ENCODE results near the gene BBS9.

The BBS9 gene

DNA sequence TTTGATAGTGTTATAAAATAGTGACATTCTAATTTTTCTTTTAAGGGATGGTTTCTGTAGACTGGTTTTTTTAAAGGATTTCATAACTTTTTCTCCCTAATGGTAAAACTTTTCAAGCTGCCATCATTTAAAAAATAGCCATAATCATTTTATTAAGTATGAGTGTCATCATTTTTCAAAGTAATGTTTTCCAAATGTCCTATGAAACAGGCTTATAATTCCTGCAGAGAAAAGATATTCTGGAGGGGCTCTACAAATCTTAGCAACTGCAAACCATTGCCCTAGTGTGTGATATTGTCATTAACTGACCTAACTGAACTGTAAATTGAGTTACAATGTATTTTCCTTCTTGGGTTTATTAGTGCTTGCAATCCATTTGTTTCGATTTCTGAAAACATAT, 226.0 kb downstream of the BBS9 start:
- H3K9ac ChIP-seq (ENCODE audit: insufficient read length) = no peak overlapping the region
- H3K27ac ChIP-seq = peak overlapping the region; percentile 58; the same call in 1 of the 2 replicates
- DNase-seq (ENCODE audit: low read depth, low spot score) = no peak
- no peak overlapping the region for H3K4me3 ChIP-seq
- H3K36me3 ChIP-seq (ENCODE audit: insufficient read depth, low read length) = no peaks in the 10 kb centered on the region
- no peaks in the 10 kb centered on the region for H3K9me3 ChIP-seq (ENCODE audit: low read depth, low read length)
- TF ChIP-seq FOXP2 (optimal IDR thresholded peaks at IDR 0.05; ENCODE audit: control extremely low read depth, extremely low read length, insufficient read depth) (no peak), POLR2AphosphoS5 (IDR thresholded peaks at IDR 0.05; ENCODE audit: borderline replicate concordance, low read depth, low read length) (no peak), EZH2 (IDR thresholded peaks at IDR 0.05) (no peak)

GRCh38 chr7:33356336-33356735, 227.0 kb downstream of the BBS9 start:
- Histone ChIP-seq H3K9me3 (ENCODE audit: low read depth, low read length) (no peaks in the 10 kb centered on the region), H3K4me3 (no peak overlapping the region), H3K36me3 (ENCODE audit: insufficient read depth, low read length) (no peaks in the 10 kb centered on the region), H3K9ac (ENCODE audit: insufficient read length) (no peak overlapping the region), H3K27ac (no peak overlapping the region)
- TF ChIP-seq EZH2 (IDR thresholded peaks at IDR 0.05) (no peak), POLR2AphosphoS5 (IDR thresholded peaks at IDR 0.05; ENCODE audit: borderline replicate concordance, low read depth, low read length) (no peak), FOXP2 (optimal IDR thresholded peaks at IDR 0.05; ENCODE audit: control extremely low read depth, extremely low read length, insufficient read depth) (no peak)
- no peak for DNase-seq (ENCODE audit: low read depth, low spot score)

DNA sequence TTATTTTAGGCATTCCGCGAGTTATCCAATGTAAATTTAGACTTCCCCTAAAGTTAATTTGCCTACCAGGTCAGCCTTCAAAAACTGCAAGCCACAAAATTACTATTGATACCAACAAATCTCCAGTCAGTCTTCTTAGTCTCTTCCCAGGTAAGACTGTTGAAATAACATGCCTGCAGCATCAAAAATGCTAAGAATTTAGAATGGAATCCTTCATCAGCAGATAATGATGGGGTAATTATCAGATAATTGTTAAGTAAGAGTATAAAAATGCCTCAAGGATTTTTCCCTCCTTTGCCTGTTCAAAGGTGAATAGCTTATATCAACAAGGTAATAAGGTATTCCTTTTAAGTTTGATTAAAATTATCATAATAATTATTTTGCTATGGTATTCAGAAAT, 228.5 kb downstream of the BBS9 start:
- H3K9me3 ChIP-seq (ENCODE audit: low read depth, low read length) = no peaks in the 10 kb centered on the region
- H3K4me3 ChIP-seq = no peak overlapping the region

DNA sequence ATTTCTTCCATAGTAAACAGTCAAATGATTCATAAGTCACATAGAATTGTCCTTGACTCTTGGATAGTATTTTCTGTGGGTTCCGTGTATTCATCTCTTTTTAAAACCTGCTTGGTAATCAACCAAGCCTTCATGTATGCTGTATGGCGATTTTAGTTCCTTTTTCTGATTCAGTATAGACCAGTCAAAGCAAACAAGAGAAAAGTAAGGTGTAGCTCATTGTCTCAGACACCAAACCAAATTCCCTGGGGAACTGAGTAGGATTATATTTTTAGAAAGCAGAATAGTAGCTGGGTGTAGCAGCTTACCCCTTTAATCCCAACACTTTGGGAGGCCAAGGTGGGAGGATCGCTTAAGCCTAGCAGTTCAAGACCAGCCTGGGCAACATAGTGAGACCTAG, 240.5 kb downstream of the BBS9 start:
- Histone ChIP-seq H3K4me3 (no peak overlapping the region), H3K36me3 (ENCODE audit: insufficient read depth, low read length) (no peaks in the 10 kb centered on the region), H3K9me3 (ENCODE audit: low read depth, low read length) (no peaks in the 10 kb centered on the region), H3K27ac (no peak overlapping the region), H3K9ac (ENCODE audit: insufficient read length) (no peak overlapping the region)
- no peak for DNase-seq (ENCODE audit: low read depth, low spot score)
- TF ChIP-seq POLR2AphosphoS5 (IDR thresholded peaks at IDR 0.05; ENCODE audit: borderline replicate concordance, low read depth, low read length) (no peak), FOXP2 (optimal IDR thresholded peaks at IDR 0.05; ENCODE audit: control extremely low read depth, extremely low read length, insufficient read depth) (no peak), EZH2 (IDR thresholded peaks at IDR 0.05) (no peak)

More for the DNA sequence above, 228.5 kb downstream of the BBS9 start:
- no peak for DNase-seq (ENCODE audit: low read depth, low spot score)
- Histone ChIP-seq H3K27ac (no peak overlapping the region), H3K9ac (ENCODE audit: insufficient read length) (no peak overlapping the region), H3K36me3 (ENCODE audit: insufficient read depth, low read length) (no peaks in the 10 kb centered on the region)
- TF ChIP-seq POLR2AphosphoS5 (IDR thresholded peaks at IDR 0.05; ENCODE audit: borderline replicate concordance, low read depth, low read length) (no peak), FOXP2 (optimal IDR thresholded peaks at IDR 0.05; ENCODE audit: control extremely low read depth, extremely low read length, insufficient read depth) (no peak), EZH2 (IDR thresholded peaks at IDR 0.05) (no peak)

DNA sequence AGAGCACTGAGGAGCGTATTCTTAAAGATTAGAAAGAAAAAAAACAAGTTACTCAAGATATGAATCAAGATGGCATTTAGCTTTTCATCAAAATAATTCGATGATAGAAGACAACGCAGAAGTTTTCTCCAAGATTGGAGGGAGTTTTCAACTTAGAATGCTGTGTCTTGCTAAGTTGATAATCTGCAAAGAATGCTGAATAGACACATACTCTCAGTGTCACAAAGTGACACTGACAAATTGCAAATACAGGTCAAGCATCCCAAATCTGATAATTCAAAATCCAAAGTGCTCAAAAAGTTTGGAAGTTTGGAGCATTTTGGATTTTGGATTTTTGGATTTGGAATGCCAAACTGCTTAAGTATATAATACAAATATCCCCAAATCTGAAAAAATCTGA, 243.8 kb downstream of the BBS9 start:
- Histone ChIP-seq H3K27ac (no peak overlapping the region), H3K9me3 (ENCODE audit: low read depth, low read length) (no peaks in the 10 kb centered on the region), H3K36me3 (ENCODE audit: insufficient read depth, low read length) (no peaks in the 10 kb centered on the region), H3K9ac (ENCODE audit: insufficient read length) (no peak overlapping the region), H3K4me3 (no peak overlapping the region)
- no peak for DNase-seq (ENCODE audit: low read depth, low spot score)
- no peak for TF ChIP-seq FOXP2 (optimal IDR thresholded peaks at IDR 0.05; ENCODE audit: control extremely low read depth, extremely low read length, insufficient read depth)
- TF ChIP-seq POLR2AphosphoS5 (IDR thresholded peaks at IDR 0.05; ENCODE audit: borderline replicate concordance, low read depth, low read length) = no peak
- no peak for TF ChIP-seq EZH2 (IDR thresholded peaks at IDR 0.05)

- Histone ChIP-seq H3K9me3 (ENCODE audit: low read depth, low read length) (no peaks in the 10 kb centered on the region), H3K36me3 (ENCODE audit: insufficient read depth, low read length) (no peaks in the 10 kb centered on the region), H3K27ac (no peak overlapping the region), H3K4me3 (no peak overlapping the region), H3K9ac (ENCODE audit: insufficient read length) (no peak overlapping the region)
- DNase-seq (ENCODE audit: low read depth, low spot score) = no peak
- TF ChIP-seq POLR2AphosphoS5 (IDR thresholded peaks at IDR 0.05; ENCODE audit: borderline replicate concordance, low read depth, low read length) (no peak), EZH2 (IDR thresholded peaks at IDR 0.05) (no peak), FOXP2 (optimal IDR thresholded peaks at IDR 0.05; ENCODE audit: control extremely low read depth, extremely low read length, insufficient read depth) (no peak)
These were observed 250.6 kb downstream of the BBS9 start for GRCh38 chr7:33379891-33380525.

- H3K27ac ChIP-seq = no peak overlapping the region
- no peak overlapping the region for H3K4me3 ChIP-seq
- H3K9ac ChIP-seq (ENCODE audit: insufficient read length) = no peak overlapping the region
- DNase-seq (ENCODE audit: low read depth, low spot score) = no peak
- no peak for TF ChIP-seq EZH2 (IDR thresholded peaks at IDR 0.05)
- TF ChIP-seq FOXP2 (optimal IDR thresholded peaks at IDR 0.05; ENCODE audit: control extremely low read depth, extremely low read length, insufficient read depth) = no peak
- no peak for TF ChIP-seq POLR2AphosphoS5 (IDR thresholded peaks at IDR 0.05; ENCODE audit: borderline replicate concordance, low read depth, low read length)
- H3K9me3 ChIP-seq (ENCODE audit: low read depth, low read length) = no peaks in the 10 kb centered on the region
- no peaks in the 10 kb centered on the region for H3K36me3 ChIP-seq (ENCODE audit: insufficient read depth, low read length)
These were observed 259.0 kb downstream of the BBS9 start for GRCh38 chr7:33388332-33388731.

DNA sequence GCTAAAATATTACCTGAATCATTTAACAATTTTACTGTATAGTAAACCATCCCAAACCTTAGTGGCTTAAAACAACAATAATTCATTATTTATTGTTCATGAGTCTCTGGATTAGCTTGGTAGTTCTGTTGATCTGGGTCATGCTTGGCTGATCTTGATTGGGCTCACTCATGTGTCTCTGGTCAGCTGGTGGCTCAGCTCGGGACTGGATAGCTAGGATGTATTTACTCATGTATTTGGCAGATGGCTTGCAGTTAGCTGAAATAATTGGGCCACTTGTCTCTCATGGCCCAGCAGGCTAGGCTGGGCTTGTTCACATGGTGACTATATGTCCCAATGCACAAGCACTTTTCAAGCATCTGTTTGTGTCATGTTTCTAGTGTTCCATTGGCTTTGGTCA, 262.8 kb downstream of the BBS9 start:
- TF ChIP-seq EZH2 (IDR thresholded peaks at IDR 0.05) (no peak), POLR2AphosphoS5 (IDR thresholded peaks at IDR 0.05; ENCODE audit: borderline replicate concordance, low read depth, low read length) (no peak), FOXP2 (optimal IDR thresholded peaks at IDR 0.05; ENCODE audit: control extremely low read depth, extremely low read length, insufficient read depth) (no peak)
- Histone ChIP-seq H3K36me3 (ENCODE audit: insufficient read depth, low read length) (no peaks in the 10 kb centered on the region), H3K4me3 (no peak overlapping the region), H3K27ac (no peak overlapping the region), H3K9me3 (ENCODE audit: low read depth, low read length) (no peaks in the 10 kb centered on the region), H3K9ac (ENCODE audit: insufficient read length) (no peak overlapping the region)
- DNase-seq (ENCODE audit: low read depth, low spot score) = no peak

DNA sequence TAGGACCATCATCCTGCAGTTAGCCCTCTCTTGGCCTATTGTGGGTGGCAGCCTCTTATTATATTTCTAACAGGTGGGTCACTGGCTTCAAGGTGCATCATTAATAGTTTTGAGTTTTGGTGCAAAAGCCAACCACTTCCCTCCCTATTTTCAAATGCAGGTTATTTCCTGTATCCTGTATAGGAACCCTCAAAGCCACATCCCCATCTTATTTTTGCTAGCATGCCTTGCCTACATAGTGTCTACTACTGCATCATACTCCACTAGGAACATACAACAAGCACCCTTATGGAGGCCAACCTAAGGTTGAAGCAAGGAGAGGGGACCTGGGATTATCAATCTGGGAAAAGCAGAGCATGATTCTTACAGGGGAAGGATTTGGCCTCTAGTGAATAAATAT, 264.4 kb downstream of the BBS9 start:
- H3K9me3 ChIP-seq (ENCODE audit: low read depth, low read length) = no peaks in the 10 kb centered on the region
- DNase-seq (ENCODE audit: low read depth, low spot score) = no peak

More for the DNA sequence above, 264.4 kb downstream of the BBS9 start:
- no peak overlapping the region for H3K27ac ChIP-seq
- no peak overlapping the region for H3K4me3 ChIP-seq
- TF ChIP-seq EZH2 (IDR thresholded peaks at IDR 0.05) (no peak), POLR2AphosphoS5 (IDR thresholded peaks at IDR 0.05; ENCODE audit: borderline replicate concordance, low read depth, low read length) (no peak), FOXP2 (optimal IDR thresholded peaks at IDR 0.05; ENCODE audit: control extremely low read depth, extremely low read length, insufficient read depth) (no peak)
- H3K36me3 ChIP-seq (ENCODE audit: insufficient read depth, low read length) = no peaks in the 10 kb centered on the region
- no peak overlapping the region for H3K9ac ChIP-seq (ENCODE audit: insufficient read length)

All from SK-N-MC (cell line).